Calu3 (cell line): Measurements from ENCODE around the gene DNAH12. TPM values are rescaled to one million over a fixed set of nuclear protein-coding genes. Genes with fewer than 3 reads are reported as not detected.

Source experiments
- BruUV-seq: library from RNA; stranded (reverse); fragments of 400-500 nt; replicated peaks from 2 replicates; lab custom pipeline; 2021; lab: Mats Ljungman, UMichigan
- CTCF ChIA-PET: fragments of 300-600 bp; sonication (Branson Sonifier 250); formaldehyde crosslinking; loops from one replicate; lab custom pipeline; 2022; ENCODE audit warnings: antibody characterized with exemption; lab: Charles Lee
- DNase-seq: peaks from one replicate; pipeline ENCODE4 v3.0.0; 2022
- H3K27ac Mint-ChIP-seq: one replicate; pipeline ENCODE4 v1.8.0; 2022; ENCODE audit warnings: mixed read lengths; ENCODE audit not compliant: unreplicated experiment
- H3K27me3 Mint-ChIP-seq: one replicate; pipeline ENCODE4 v1.8.0; 2022; ENCODE audit warnings: mixed read lengths; ENCODE audit not compliant: unreplicated experiment
- H3K36me3 Mint-ChIP-seq: one replicate; pipeline ENCODE4 v1.8.0; 2022; ENCODE audit warnings: mild to moderate bottlenecking, moderate library complexity, mixed read lengths; ENCODE audit not compliant: insufficient read depth, unreplicated experiment
- H3K4me1 Mint-ChIP-seq: one replicate; pipeline ENCODE4 v1.8.0; 2022; ENCODE audit warnings: mild to moderate bottlenecking, low read depth, mixed read lengths; ENCODE audit not compliant: unreplicated experiment
- H3K4me3 Mint-ChIP-seq: one replicate; pipeline ENCODE4 v1.8.0; 2022; ENCODE audit warnings: mild to moderate bottlenecking, low read depth, moderate library complexity, mixed read lengths; ENCODE audit not compliant: unreplicated experiment
- H3K9me3 Mint-ChIP-seq: one replicate; pipeline ENCODE4 v1.8.0; 2022; ENCODE audit warnings: low read depth, mixed read lengths; ENCODE audit not compliant: unreplicated experiment
- intact Hi-C: fragments of 100-400 bp; cut with micrococcal nuclease; formaldehyde crosslinking; loops from one replicate; pipeline ENCODE4 v1.10.0; 2022; ENCODE audit not compliant: unreplicated experiment
- total RNA-seq: library from RNA; stranded (reverse); gene quantifications from 2 replicates; pipeline ENCODE4 v1.2.3, GENCODE V29; 2022
- TF ChIP-seq, protein P1 (sequence below): fragments of 200-600 bp; IDR thresholded peaks from one replicate; pipeline ENCODE4 v1.8.0; 2022; ENCODE audit warnings: antibody characterized with exemption; ENCODE audit not compliant: unreplicated experiment

Gene DNAH12
- total RNA-seq, 1 experiment from 2014 or later: 0.92 TPM

GRCh38 chr3:57555306-57555705 is 11.2 kb upstream of the DNAH12 start:
- no peaks in the 10 kb centered on the region for H3K4me1 Mint-ChIP-seq
- H3K27me3 Mint-ChIP-seq: no peaks in the 10 kb centered on the region
- H3K36me3 Mint-ChIP-seq: peaks cover 31% of the 10 kb centered on the region
- TSS peak; percentile 98 for BruUV-seq
- peak overlapping the region; percentile 58 for H3K4me3 Mint-ChIP-seq
- TF ChIP-seq, protein P1, sequence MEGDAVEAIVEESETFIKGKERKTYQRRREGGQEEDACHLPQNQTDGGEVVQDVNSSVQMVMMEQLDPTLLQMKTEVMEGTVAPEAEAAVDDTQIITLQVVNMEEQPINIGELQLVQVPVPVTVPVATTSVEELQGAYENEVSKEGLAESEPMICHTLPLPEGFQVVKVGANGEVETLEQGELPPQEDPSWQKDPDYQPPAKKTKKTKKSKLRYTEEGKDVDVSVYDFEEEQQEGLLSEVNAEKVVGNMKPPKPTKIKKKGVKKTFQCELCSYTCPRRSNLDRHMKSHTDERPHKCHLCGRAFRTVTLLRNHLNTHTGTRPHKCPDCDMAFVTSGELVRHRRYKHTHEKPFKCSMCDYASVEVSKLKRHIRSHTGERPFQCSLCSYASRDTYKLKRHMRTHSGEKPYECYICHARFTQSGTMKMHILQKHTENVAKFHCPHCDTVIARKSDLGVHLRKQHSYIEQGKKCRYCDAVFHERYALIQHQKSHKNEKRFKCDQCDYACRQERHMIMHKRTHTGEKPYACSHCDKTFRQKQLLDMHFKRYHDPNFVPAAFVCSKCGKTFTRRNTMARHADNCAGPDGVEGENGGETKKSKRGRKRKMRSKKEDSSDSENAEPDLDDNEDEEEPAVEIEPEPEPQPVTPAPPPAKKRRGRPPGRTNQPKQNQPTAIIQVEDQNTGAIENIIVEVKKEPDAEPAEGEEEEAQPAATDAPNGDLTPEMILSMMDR: no peak
- intact Hi-C loops: loop anchor here (10.0 kb wide), 1 partner anchor 91 kb away; no protein-coding TSS in a partner anchor
- no peaks in the 10 kb centered on the region for H3K9me3 Mint-ChIP-seq
- H3K27ac Mint-ChIP-seq: peak overlapping the region; percentile 95
- CTCF ChIA-PET: interaction anchor here (0.6 to 1.7 kb wide), 4 partner anchors 10 to 158 kb away, joined by 3 to 5 read pairs (median 3); no protein-coding TSS in a partner anchor
- no peak for DNase-seq

- Mint-ChIP-seq H3K4me3 (no peak overlapping the region), H3K4me1 (peaks cover 14% of the 10 kb centered on the region), H3K9me3 (no peaks in the 10 kb centered on the region), H3K27me3 (no peaks in the 10 kb centered on the region), H3K27ac (no peak overlapping the region), H3K36me3 (no peaks in the 10 kb centered on the region)
- no peak for DNase-seq
- intact Hi-C loops: no loop called here
- TF ChIP-seq, protein P1: no peak
- no TSS peak for BruUV-seq
- CTCF ChIA-PET: interaction anchor here (1.4 kb wide), 1 partner anchor 149 kb away, joined by 4 read pairs; no protein-coding TSS in a partner anchor
These were observed 2.5 kb upstream of the DNAH12 start for GRCh38 chr3:57546616-57547015.

GRCh38 chr3:57545636-57546268 is 1.6 kb upstream of the DNAH12 start:
- no peaks in the 10 kb centered on the region for H3K27me3 Mint-ChIP-seq
- H3K36me3 Mint-ChIP-seq: no peaks in the 10 kb centered on the region
- intact Hi-C loops: no loop called here
- CTCF ChIA-PET: interaction anchor here (1.0 to 1.4 kb wide), 2 partner anchors 9 to 148 kb away, joined by 3 to 4 read pairs; no protein-coding TSS in a partner anchor
- no peak overlapping the region for H3K27ac Mint-ChIP-seq
- BruUV-seq: no TSS peak
- no peak for DNase-seq
- no peaks in the 10 kb centered on the region for H3K9me3 Mint-ChIP-seq
- H3K4me1 Mint-ChIP-seq: peaks cover 14% of the 10 kb centered on the region
- TF ChIP-seq, protein P1: no peak
- no peak overlapping the region for H3K4me3 Mint-ChIP-seq

DNA sequence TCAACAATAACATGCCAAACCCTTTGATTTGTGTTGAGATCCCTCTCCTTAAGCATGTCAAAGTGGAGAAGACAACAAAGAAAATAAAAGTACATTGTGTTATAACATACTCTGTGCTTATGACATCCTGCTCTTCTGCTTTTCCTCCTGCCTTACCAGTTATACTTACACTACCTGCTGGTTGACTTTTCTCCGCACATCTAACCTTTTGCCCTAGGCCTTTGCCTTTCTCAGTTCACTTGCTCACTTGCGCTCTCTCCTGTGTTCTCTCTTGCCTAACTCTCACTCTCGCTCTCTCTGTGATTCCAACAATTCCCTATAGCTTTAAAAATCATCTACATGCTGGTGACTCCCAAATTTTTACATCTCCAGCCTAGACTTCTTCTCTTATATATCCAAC is 5.7 kb downstream of the DNAH12 start:
- TF ChIP-seq, protein P1: no peak
- no peak for DNase-seq
- Mint-ChIP-seq H3K4me1 (peaks cover 13% of the 10 kb centered on the region), H3K4me3 (no peak overlapping the region), H3K27ac (no peak overlapping the region), H3K27me3 (no peaks in the 10 kb centered on the region), H3K9me3 (no peaks in the 10 kb centered on the region), H3K36me3 (no peaks in the 10 kb centered on the region)
- CTCF ChIA-PET: no interaction called here
- BruUV-seq: no TSS peak
- intact Hi-C loops: no loop called here
